SH-SY5Y (cell line): ENCODE results near the gene MXRA5.

Experiments used
- GATA2 ChIP-seq: IDR thresholded peaks from 2 replicates; pipeline ENCODE4 v1.6.1; 2011; ENCODE audit warnings: mild to moderate bottlenecking, low read depth, low read length
- GATA3 ChIP-seq: IDR thresholded peaks from 2 replicates; pipeline ENCODE4 v1.6.1; 2011; ENCODE audit warnings: low read depth, mild to moderate bottlenecking, low read length, moderate library complexity

DNA sequence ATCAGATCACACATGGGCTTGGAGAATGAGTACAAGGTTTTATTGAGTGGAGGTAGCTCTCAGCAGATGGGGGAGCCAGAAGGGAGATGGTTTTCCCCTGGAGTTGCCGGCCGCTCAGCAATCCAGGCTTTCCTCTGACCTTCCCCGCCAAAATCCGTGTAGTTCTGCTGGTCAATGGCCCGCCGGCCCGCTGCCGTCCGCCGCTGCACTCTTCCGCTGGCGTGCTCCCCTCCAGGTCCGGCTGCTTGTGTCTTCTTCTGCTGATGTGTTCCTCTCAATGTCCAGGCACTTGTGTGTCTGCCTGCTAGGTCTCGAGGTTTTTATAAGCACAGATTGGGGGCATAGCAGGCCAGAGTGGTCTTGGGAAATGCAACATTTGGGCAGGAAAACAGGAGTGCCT, 14.4 kb upstream of the MXRA5 start:
- TF ChIP-seq GATA3 (no peak), GATA2 (no peak)
